Left ventricle myocardium inferior (tissue), 1 donor: ENCODE results near the gene TBX4. TPM values are rescaled to one million over a fixed set of nuclear protein-coding genes. Genes with fewer than 3 reads are reported as not detected.

Source experiments
- DNase-seq: peaks from one replicate; pipeline ENCODE4 v3.0.0-alpha.2; 2020
- H3K27ac ChIP-seq: fragments of 200-600 bp; replicated peaks from 2 replicates; pipeline ENCODE4 v1.8.0; 2021
- H3K27me3 ChIP-seq: fragments of 200-600 bp; 2 replicates; pipeline ENCODE4 v1.8.0; 2021; ENCODE audit warnings: low read depth
- H3K36me3 ChIP-seq: fragments of 200-600 bp; 2 replicates; pipeline ENCODE4 v1.8.0; 2021
- H3K4me1 ChIP-seq: fragments of 200-600 bp; 2 replicates; pipeline ENCODE4 v1.8.0; 2021
- H3K4me3 ChIP-seq: fragments of 200-600 bp; 2 replicates; pipeline ENCODE4 v1.8.0; 2021; ENCODE audit warnings: mild to moderate bottlenecking, moderate library complexity
- H3K9me3 ChIP-seq: fragments of 200-600 bp; replicated peaks from 2 replicates; pipeline ENCODE4 v1.8.0; 2021
- CTCF ChIP-seq: fragments of 200-600 bp; IDR thresholded peaks from 2 replicates; pipeline ENCODE4 v1.8.0; 2021; ENCODE audit warnings: antibody characterized with exemption, mild to moderate bottlenecking, borderline replicate concordance
- intact Hi-C: fragments of 100-400 bp; cut with micrococcal nuclease; formaldehyde crosslinking; loops from one replicate; pipeline ENCODE4 v1.11.0; 2022
- total RNA-seq: library from RNA; stranded (reverse); fragmentation: NEBNext Ultra II Directional; extraction: Animal tissue kit (Norgen Biotek cat#: 25700); gene quantifications from one replicate; pipeline ENCODE4 v1.2.1, GENCODE V29; 2021
- donor health status: DM: no; HTN: yes; CAD: no; lungs with severe emphysema.

The TBX4 gene
- total RNA-seq, 1 donor from 2014 or later, result not detected

- Histone ChIP-seq H3K27ac (no peak overlapping the region), H3K27me3 (peaks cover 46% of the 10 kb centered on the region), H3K36me3 (no peaks in the 10 kb centered on the region), H3K4me1 (peaks cover 33% of the 10 kb centered on the region), H3K4me3 (no peak overlapping the region), H3K9me3 (no peaks in the 10 kb centered on the region)
- no peak for DNase-seq
- intact Hi-C loops, result loop anchor here (10.0 kb wide), 1 partner anchor 126 kb away; no protein-coding TSS in a partner anchor
- no peak for TF ChIP-seq CTCF
Observed at GRCh38 chr17:61418449-61418848, 33.8 kb upstream of the TBX4 start.

GRCh38 chr17:61419496-61420046 is 32.7 kb upstream of the TBX4 start:
- H3K27ac ChIP-seq, result no peak overlapping the region
- no peak for DNase-seq
- H3K27me3 ChIP-seq, result peaks cover 57% of the 10 kb centered on the region
- H3K4me1 ChIP-seq, result peaks cover 22% of the 10 kb centered on the region
- intact Hi-C loops, result loop anchor here (10.0 kb wide), 1 partner anchor 125 kb away; no protein-coding TSS in a partner anchor
- H3K36me3 ChIP-seq, result no peaks in the 10 kb centered on the region
- TF ChIP-seq CTCF, result no peak
- H3K9me3 ChIP-seq, result no peaks in the 10 kb centered on the region
- H3K4me3 ChIP-seq, result no peak overlapping the region

- Histone ChIP-seq H3K36me3 (no peaks in the 10 kb centered on the region), H3K27ac (no peak overlapping the region), H3K9me3 (no peaks in the 10 kb centered on the region), H3K4me1 (peaks cover 17% of the 10 kb centered on the region), H3K27me3 (peaks cover 62% of the 10 kb centered on the region), H3K4me3 (no peak overlapping the region)
- no peak for DNase-seq
- intact Hi-C loops, result no loop called here
- TF ChIP-seq CTCF, result no peak
Observed at GRCh38 chr17:61420052-61420451, 32.2 kb upstream of the TBX4 start.

- H3K27me3 ChIP-seq, result peaks cover 70% of the 10 kb centered on the region
Observed at GRCh38 chr17:61420745-61421398, 31.4 kb upstream of the TBX4 start.

GRCh38 chr17:61421460-61421859 is 30.8 kb upstream of the TBX4 start:
- no peak for DNase-seq
- Histone ChIP-seq H3K36me3 (no peaks in the 10 kb centered on the region), H3K9me3 (no peaks in the 10 kb centered on the region), H3K27me3 (peaks cover 76% of the 10 kb centered on the region), H3K4me1 (peaks cover 9% of the 10 kb centered on the region), H3K27ac (no peak overlapping the region), H3K4me3 (no peak overlapping the region)
- intact Hi-C loops, result no loop called here
- TF ChIP-seq CTCF, result no peak

More at GRCh38 chr17:61420745-61421398, 31.4 kb upstream of the TBX4 start:
- no peak for DNase-seq
- Histone ChIP-seq H3K36me3 (no peaks in the 10 kb centered on the region), H3K9me3 (no peaks in the 10 kb centered on the region), H3K27ac (no peak overlapping the region), H3K4me1 (peaks cover 15% of the 10 kb centered on the region), H3K4me3 (no peak overlapping the region)
- TF ChIP-seq CTCF, result no peak
- intact Hi-C loops, result no loop called here
